K562 (cell line): Measurements from ENCODE around the gene TTBK1.

ENCODE experiments used
- ARHGAP35 ChIP-seq: fragments of 450-650 bp; IDR thresholded peaks from 2 replicates; pipeline ENCODE4 v1.6.1; 2018; ENCODE audit not compliant: partially characterized antibody
- CHD7 ChIP-seq: fragments of 200-600 bp; sonication (generic); IDR thresholded peaks from one replicate; pipeline ENCODE4 v1.6.1; 2012; ENCODE audit warnings: mild to moderate bottlenecking, low read depth, low read length, inconsistent platforms
- EP300 ChIP-seq: IDR thresholded peaks from 2 replicates; pipeline ENCODE4 v1.6.1; 2012; ENCODE audit warnings: low read length, improper control_type of control experiment
- HDAC2 ChIP-seq: fragments of 450-650 bp; IDR thresholded peaks from 2 replicates; pipeline ENCODE4 v1.6.1; 2016; ENCODE audit warnings: mild to moderate bottlenecking
- MTA1 ChIP-seq: fragments of 450-650 bp; IDR thresholded peaks from 2 replicates; pipeline ENCODE4 v1.6.1; 2017; ENCODE audit warnings: borderline replicate concordance
- MXI1 ChIP-seq: IDR thresholded peaks from 2 replicates; pipeline ENCODE4 v1.6.1; 2011; ENCODE audit warnings: low read depth, mild to moderate bottlenecking, improper control_type of control experiment, low read length
- POLR2A ChIP-seq: fragments of 450-650 bp; conservative IDR thresholded peaks from 2 replicates; pipeline ENCODE4 v1.6.1; 2016
- POLR2AphosphoS5 ChIP-seq: IDR thresholded peaks from 2 replicates; pipeline ENCODE4 v1.6.1; 2011; ENCODE audit warnings: mild to moderate bottlenecking, low read depth, low read length, moderate library complexity; ENCODE audit not compliant: control insufficient read depth, insufficient read depth
- SP1 ChIP-seq: sonication (generic); formaldehyde crosslinking; IDR thresholded peaks from 2 replicates; pipeline ENCODE4 v1.8.1; 2022; ENCODE audit warnings: mild to moderate bottlenecking, missing genetic modification reagents
- ZFP1 ChIP-seq: fragments of 450-650 bp; formaldehyde crosslinking; IDR thresholded peaks from 2 replicates; pipeline ENCODE4 v1.4.0; 2020; ENCODE audit warnings: mild to moderate bottlenecking, mixed read lengths
- ZNF785 ChIP-seq: fragments of 250-450 bp; sonication (Bioruptor Pico); IDR thresholded peaks from 2 replicates; pipeline ENCODE4 v1.4.0; 2020; ENCODE audit warnings: mild to moderate bottlenecking
- TF ChIP-seq, protein P1 (sequence below): sonication (generic); formaldehyde crosslinking; IDR thresholded peaks from 2 replicates; pipeline ENCODE4 v1.9.0; 2022; ENCODE audit warnings: mild to moderate bottlenecking, missing genetic modification reagents
- TF ChIP-seq, protein P2 (sequence below), 3 experiments: IDR thresholded peaks in 2 of 3; conservative IDR thresholded peaks in 1 of 3; 2 replicates each; pipeline ENCODE4 v1.5.1; 2011 to 2012; ENCODE audit warnings: low read length in 3 of 3, mild to moderate bottlenecking in 3 of 3, control low read depth in 2 of 3, improper control_type of control experiment in 1 of 3, inconsistent platforms in 1 of 3, low read depth in 1 of 3, mixed read lengths in 1 of 3, moderate library complexity in 1 of 3; ENCODE audit not compliant: insufficient read depth in 2 of 3

GRCh38 chr6:43240950-43241349 lies 2.3 kb upstream of the TTBK1 start:
- TF ChIP-seq HDAC2 (no peak), ZNF785 (no peak), POLR2AphosphoS5 (no peak), POLR2A (no peak), MTA1 (no peak), SP1 (CRISPR knock-in tag) (no peak), ZFP1 (no peak), EP300 (no peak), MXI1 (no peak), CHD7 (no peak), ARHGAP35 (no peak)
- TF ChIP-seq, protein P1, sequence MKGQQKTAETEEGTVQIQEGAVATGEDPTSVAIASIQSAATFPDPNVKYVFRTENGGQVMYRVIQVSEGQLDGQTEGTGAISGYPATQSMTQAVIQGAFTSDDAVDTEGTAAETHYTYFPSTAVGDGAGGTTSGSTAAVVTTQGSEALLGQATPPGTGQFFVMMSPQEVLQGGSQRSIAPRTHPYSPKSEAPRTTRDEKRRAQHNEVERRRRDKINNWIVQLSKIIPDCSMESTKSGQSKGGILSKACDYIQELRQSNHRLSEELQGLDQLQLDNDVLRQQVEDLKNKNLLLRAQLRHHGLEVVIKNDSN (CRISPR knock-in tag), result no peak
- TF ChIP-seq, protein P2, sequence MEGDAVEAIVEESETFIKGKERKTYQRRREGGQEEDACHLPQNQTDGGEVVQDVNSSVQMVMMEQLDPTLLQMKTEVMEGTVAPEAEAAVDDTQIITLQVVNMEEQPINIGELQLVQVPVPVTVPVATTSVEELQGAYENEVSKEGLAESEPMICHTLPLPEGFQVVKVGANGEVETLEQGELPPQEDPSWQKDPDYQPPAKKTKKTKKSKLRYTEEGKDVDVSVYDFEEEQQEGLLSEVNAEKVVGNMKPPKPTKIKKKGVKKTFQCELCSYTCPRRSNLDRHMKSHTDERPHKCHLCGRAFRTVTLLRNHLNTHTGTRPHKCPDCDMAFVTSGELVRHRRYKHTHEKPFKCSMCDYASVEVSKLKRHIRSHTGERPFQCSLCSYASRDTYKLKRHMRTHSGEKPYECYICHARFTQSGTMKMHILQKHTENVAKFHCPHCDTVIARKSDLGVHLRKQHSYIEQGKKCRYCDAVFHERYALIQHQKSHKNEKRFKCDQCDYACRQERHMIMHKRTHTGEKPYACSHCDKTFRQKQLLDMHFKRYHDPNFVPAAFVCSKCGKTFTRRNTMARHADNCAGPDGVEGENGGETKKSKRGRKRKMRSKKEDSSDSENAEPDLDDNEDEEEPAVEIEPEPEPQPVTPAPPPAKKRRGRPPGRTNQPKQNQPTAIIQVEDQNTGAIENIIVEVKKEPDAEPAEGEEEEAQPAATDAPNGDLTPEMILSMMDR (IDR thresholded peaks at IDR 0.05 in 2 of 3, conservative IDR thresholded peaks at IDR 0.05 in 1 of 3; ENCODE audit: insufficient read depth in 2 of 3, low read depth in 1 of 3, low read length in 3 of 3), result no peak
